Thyroid gland (tissue), 4 donors: ENCODE measurements around the gene SLC25A24. TPM values are rescaled to one million over a fixed set of nuclear protein-coding genes. Genes with fewer than 3 reads are reported as not detected.

Experiments used
- DNase-seq, 2 donors: peaks; one replicate each; pipeline ENCODE4 v3.0.0-alpha.2; 2019
- H3K27ac ChIP-seq, 3 donors: fragments of 200-600 bp; sonication (generic); 1 replicate in 2 of 3; 2 replicates in 1 of 3; pipeline ENCODE4 v1.5.1; 2016 to 2019; ENCODE audit warnings: mild to moderate bottlenecking in 1 of 3, moderate library complexity in 1 of 3
- H3K27me3 ChIP-seq: fragments of 200-600 bp; sonication (generic); one replicate; pipeline ENCODE4 v1.5.1; 2019
- H3K36me3 ChIP-seq, 2 donors: fragments of 200-600 bp; sonication (generic); one replicate each; pipeline ENCODE4 v1.5.1; 2016 to 2019
- H3K4me1 ChIP-seq, 2 donors: fragments of 200-600 bp; sonication (generic); one replicate each; pipeline ENCODE4 v1.5.1; 2017 to 2019
- H3K4me3 ChIP-seq, 3 donors: fragments of 200-600 bp; sonication (generic); replicated peaks in 1 of 3; 1 replicate in 2 of 3; 2 replicates in 1 of 3; pipeline ENCODE4 v1.5.1; 2016; ENCODE audit warnings: mild to moderate bottlenecking in 1 of 3
- H3K9me3 ChIP-seq: fragments of 200-600 bp; sonication (generic); one replicate; pipeline ENCODE4 v1.5.1; 2017
- POLR2A ChIP-seq, 2 donors: fragments of 450-650 bp; IDR thresholded peaks; one replicate each; pipeline ENCODE4 v1.6.1; 2017; ENCODE audit warnings: antibody characterized with exemption in 2 of 2, mild to moderate bottlenecking in 2 of 2, moderate library complexity in 1 of 2
- WGBS, 2 donors: methylation state at CpG; one replicate each; pipeline ENCODE4 v1.1.5; 2017; 5-methylcytosine and 5-hydroxymethylcytosine counted together
- intact Hi-C: fragments of 100-400 bp; cut with DNase I; formaldehyde crosslinking; loops from one replicate; pipeline ENCODE4 v1.15.1; 2023
- total RNA-seq, 4 donors: library from RNA; depleted of rRNA; stranded (reverse); fragments of >200 nt; gene quantifications; one replicate each; pipeline ENCODE4 v1.2.3, GENCODE V29; 2016
- TF ChIP-seq, protein P1 (sequence below), 6 experiments: fragments of 200-600 bp in 3 of 6; fragments of 450-650 bp in 3 of 6; sonication (generic) in 3 of 6; IDR thresholded peaks; one replicate each; pipeline ENCODE4 v1.5.1; 2016 to 2019; ENCODE audit warnings: antibody characterized with exemption in 6 of 6, mild to moderate bottlenecking in 2 of 6, inconsistent platforms in 1 of 6, moderate library complexity in 1 of 6

SLC25A24 gene
- total RNA-seq, 4 donors from 2014 or later, result 36.1 to 52.0 (median 43.3) TPM

DNA sequence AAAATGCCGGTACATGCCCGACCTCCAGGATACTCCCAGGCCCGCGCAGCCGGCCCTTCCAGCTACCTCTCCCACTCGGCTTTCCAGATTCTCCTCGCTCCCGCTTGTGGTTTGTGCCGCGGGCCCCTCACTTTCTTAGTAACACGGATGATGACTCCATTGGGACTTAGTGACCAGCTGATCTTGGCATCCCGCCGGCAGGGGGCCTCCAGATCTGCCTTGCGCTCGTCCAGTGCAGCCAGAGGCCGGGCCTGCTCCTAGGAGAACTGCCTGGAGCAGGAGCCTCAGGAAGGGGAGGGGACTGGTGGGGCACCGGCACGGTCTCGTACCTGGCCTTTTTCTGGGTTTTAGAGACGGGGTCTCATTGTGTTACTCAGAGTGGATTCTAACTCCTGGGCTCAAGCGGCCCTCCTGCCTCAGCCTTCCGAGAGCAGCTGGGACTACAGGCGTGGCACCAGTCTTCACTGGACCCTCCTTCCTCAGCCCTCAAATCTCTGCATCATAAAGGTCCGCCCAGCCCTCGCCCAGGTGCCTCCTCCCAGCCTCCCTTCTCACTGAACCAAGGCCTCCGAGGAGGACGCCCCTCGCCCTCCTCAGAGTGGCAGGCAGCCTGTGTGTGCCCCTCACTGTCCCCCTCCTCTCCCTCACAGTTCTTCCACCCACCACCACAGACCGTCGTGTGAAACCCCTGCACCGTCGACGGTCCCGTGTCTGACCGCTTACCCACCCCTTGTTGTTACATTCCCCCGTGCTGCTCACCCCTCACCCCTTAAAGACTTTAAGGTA lies 78.6 kb downstream of the SLC25A24 start:
- Histone ChIP-seq H3K36me3 (no peaks in the 10 kb centered on the region), H3K4me1 (no peaks in the 10 kb centered on the region), H3K4me3 (no peak overlapping the region), H3K9me3 (no peaks in the 10 kb centered on the region), H3K27me3 (no peaks in the 10 kb centered on the region), H3K27ac (no peak overlapping the region)
- 71 to 72% methylated on average over 32 to 33 of the region's 36 CpGs for WGBS, 2 donors
- intact Hi-C loops, result no loop called here
- DNase-seq, result peak; percentile 29 to 48
- no peak for TF ChIP-seq POLR2A (IDR thresholded peaks at IDR 0.05)
- TF ChIP-seq, protein P1, sequence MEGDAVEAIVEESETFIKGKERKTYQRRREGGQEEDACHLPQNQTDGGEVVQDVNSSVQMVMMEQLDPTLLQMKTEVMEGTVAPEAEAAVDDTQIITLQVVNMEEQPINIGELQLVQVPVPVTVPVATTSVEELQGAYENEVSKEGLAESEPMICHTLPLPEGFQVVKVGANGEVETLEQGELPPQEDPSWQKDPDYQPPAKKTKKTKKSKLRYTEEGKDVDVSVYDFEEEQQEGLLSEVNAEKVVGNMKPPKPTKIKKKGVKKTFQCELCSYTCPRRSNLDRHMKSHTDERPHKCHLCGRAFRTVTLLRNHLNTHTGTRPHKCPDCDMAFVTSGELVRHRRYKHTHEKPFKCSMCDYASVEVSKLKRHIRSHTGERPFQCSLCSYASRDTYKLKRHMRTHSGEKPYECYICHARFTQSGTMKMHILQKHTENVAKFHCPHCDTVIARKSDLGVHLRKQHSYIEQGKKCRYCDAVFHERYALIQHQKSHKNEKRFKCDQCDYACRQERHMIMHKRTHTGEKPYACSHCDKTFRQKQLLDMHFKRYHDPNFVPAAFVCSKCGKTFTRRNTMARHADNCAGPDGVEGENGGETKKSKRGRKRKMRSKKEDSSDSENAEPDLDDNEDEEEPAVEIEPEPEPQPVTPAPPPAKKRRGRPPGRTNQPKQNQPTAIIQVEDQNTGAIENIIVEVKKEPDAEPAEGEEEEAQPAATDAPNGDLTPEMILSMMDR (IDR thresholded peaks at IDR 0.05), result no peak

- Histone ChIP-seq H3K36me3 (no peaks in the 10 kb centered on the region), H3K9me3 (no peaks in the 10 kb centered on the region), H3K4me3 (no peak overlapping the region), H3K27ac (no peak overlapping the region), H3K27me3 (no peaks in the 10 kb centered on the region), H3K4me1 (no peaks in the 10 kb centered on the region)
- intact Hi-C loops, result no loop called here
- WGBS, 2 donors, result 95 to 96% methylated on average over 6 of the region's 6 CpGs
- TF ChIP-seq POLR2A (IDR thresholded peaks at IDR 0.05), result no peak
- TF ChIP-seq, protein P1 (IDR thresholded peaks at IDR 0.05), result no peak
- DNase-seq, result no peak
Observed at GRCh38 chr1:108120163-108120562, 80.0 kb downstream of the SLC25A24 start.

- Histone ChIP-seq H3K4me3 (no peak overlapping the region), H3K4me1 (no peaks in the 10 kb centered on the region), H3K9me3 (no peaks in the 10 kb centered on the region), H3K27me3 (no peaks in the 10 kb centered on the region), H3K36me3 (no peaks in the 10 kb centered on the region), H3K27ac (no peak overlapping the region)
- DNase-seq, result no peak
- WGBS, 2 donors, result 49 to 62% methylated on average over 5 of the region's 5 CpGs
- intact Hi-C loops, result no loop called here
- no peak for TF ChIP-seq POLR2A (IDR thresholded peaks at IDR 0.05)
- TF ChIP-seq, protein P1 (IDR thresholded peaks at IDR 0.05), result no peak
Observed at GRCh38 chr1:108119500-108119899, 80.6 kb downstream of the SLC25A24 start.

DNA sequence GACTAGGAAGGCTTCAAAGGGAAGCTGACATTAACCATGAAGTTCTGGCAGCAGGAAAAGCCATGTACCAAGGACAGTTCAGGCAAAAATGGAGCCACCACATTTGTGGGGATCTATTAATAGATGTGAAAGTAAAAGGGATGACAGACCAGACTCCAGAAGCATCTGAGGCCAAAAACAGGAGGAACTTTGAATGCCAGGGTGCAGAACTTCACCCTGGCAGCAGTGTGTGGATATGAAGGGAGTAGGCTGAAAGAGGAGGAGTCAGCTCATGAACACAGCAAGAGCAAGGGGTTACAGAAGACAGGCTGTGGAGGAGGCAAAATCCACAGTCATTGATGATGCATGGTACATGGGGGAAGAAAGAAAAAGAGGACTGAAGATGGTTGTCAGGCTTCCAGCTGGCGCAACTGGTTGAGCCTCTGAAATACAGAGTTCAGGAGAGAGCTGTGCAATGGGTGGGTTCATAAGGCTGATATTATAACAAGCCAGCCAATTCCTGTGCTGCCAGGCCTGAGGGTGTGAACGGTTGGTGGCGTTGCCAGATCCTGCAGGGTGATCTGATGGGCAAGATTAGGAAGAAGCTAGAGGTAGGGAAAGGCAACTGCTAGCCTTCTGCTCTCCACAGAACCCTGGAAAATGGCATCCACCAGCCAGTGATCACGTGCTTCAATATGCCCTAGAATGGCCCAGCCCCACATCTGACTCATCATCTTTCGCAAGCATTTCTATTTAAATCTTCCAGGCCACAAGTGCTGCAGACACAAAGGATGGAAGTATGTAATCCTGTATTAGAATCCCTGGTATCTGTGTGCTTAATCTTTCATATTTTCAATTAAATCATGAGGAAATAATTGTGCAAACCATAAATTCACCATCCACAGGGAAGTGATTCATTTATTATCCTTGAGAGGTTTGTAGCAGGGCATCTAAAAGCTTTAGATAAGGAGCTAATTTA lies 81.9 kb downstream of the SLC25A24 start:
- H3K9me3 ChIP-seq, result no peaks in the 10 kb centered on the region
- TF ChIP-seq, protein P1 (IDR thresholded peaks at IDR 0.05), result no peak
- no peak for TF ChIP-seq POLR2A (IDR thresholded peaks at IDR 0.05)
- H3K36me3 ChIP-seq, result no peaks in the 10 kb centered on the region
- intact Hi-C loops, result no loop called here
- no peaks in the 10 kb centered on the region for H3K4me1 ChIP-seq
- 82 to 91% methylated on average over 5 of the region's 5 CpGs for WGBS, 2 donors
- H3K4me3 ChIP-seq, result no peak overlapping the region
- H3K27ac ChIP-seq, result no peak overlapping the region
- no peaks in the 10 kb centered on the region for H3K27me3 ChIP-seq
- DNase-seq, result no peak
